ENCODE data around the gene OCA2.

DNA sequence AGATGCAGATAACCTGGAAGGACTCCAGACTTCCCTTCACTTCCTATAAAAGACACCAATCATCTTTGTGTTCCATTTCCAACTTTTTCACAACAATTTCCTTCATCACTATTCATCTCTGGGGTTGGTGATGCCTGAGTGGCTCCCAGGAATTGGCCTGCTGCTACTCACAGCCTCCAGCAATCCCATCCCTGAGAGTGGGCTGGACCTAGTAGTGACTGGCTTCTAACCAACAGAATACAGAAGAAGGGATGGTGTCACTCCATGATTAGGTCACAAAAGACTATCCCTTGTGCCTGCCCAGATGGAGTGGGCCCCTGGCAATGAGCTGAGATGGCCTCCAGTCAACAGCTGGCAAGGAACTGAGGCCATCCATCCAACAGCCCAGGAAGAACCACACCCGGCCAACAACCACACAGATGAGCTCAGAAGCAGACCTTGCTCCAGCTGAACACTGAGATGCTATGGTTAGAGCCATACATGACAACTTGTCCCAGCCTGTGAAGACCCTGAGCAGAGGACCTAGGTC lies 20.9 kb downstream of the OCA2 start:
- TF ChIP-seq, protein P1, sequence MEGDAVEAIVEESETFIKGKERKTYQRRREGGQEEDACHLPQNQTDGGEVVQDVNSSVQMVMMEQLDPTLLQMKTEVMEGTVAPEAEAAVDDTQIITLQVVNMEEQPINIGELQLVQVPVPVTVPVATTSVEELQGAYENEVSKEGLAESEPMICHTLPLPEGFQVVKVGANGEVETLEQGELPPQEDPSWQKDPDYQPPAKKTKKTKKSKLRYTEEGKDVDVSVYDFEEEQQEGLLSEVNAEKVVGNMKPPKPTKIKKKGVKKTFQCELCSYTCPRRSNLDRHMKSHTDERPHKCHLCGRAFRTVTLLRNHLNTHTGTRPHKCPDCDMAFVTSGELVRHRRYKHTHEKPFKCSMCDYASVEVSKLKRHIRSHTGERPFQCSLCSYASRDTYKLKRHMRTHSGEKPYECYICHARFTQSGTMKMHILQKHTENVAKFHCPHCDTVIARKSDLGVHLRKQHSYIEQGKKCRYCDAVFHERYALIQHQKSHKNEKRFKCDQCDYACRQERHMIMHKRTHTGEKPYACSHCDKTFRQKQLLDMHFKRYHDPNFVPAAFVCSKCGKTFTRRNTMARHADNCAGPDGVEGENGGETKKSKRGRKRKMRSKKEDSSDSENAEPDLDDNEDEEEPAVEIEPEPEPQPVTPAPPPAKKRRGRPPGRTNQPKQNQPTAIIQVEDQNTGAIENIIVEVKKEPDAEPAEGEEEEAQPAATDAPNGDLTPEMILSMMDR (IDR thresholded peaks at IDR 0.05; ENCODE audit: low read length), result no peak
- TF ChIP-seq EZH2 (optimal IDR thresholded peaks at IDR 0.05; ENCODE audit: low read depth, low read length), result no peak
- no peak for TF ChIP-seq EZH2phosphoT487 (IDR thresholded peaks at IDR 0.05; ENCODE audit: low read length)
